ENCODE measurements around the gene ABHD14A.
"Not testable (repeated sequence)": the region's sequence is repeated elsewhere in the genome, so short reads cannot be mapped to it uniquely, and the experiment has no call there.

DNA sequence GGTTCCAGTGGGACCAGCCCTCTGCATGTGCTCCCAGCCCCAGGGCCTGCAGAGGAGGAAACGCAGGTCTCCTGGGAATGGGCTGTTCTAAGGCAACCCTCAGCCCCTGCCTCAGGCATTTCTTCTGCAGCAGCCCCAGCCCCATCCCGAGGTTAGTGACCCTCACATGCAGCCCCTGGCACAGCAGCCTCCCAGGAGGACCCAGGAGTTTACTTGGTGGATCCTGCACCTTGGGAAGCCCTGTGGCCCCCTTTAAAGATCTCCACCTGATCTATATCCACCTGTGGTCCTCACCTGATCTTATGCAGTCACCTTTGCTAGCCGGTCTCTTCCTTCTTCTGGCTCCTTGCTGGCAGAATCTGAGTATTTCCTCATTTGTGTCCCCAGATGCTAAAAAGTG lies 45.9 kb upstream of the ABHD14A start:
- not testable (repeated sequence) for TF ChIP-seq EZH2 (IDR thresholded peaks at IDR 0.05; ENCODE audit: borderline replicate concordance, low read length)
- TF ChIP-seq, protein P1, sequence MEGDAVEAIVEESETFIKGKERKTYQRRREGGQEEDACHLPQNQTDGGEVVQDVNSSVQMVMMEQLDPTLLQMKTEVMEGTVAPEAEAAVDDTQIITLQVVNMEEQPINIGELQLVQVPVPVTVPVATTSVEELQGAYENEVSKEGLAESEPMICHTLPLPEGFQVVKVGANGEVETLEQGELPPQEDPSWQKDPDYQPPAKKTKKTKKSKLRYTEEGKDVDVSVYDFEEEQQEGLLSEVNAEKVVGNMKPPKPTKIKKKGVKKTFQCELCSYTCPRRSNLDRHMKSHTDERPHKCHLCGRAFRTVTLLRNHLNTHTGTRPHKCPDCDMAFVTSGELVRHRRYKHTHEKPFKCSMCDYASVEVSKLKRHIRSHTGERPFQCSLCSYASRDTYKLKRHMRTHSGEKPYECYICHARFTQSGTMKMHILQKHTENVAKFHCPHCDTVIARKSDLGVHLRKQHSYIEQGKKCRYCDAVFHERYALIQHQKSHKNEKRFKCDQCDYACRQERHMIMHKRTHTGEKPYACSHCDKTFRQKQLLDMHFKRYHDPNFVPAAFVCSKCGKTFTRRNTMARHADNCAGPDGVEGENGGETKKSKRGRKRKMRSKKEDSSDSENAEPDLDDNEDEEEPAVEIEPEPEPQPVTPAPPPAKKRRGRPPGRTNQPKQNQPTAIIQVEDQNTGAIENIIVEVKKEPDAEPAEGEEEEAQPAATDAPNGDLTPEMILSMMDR (IDR thresholded peaks at IDR 0.05; ENCODE audit: low read length), result not testable (repeated sequence)
